Esophagus (tissue), 2 donors: ENCODE results near the gene UQCC3. TPM values are rescaled to one million over a fixed set of nuclear protein-coding genes. Genes with fewer than 3 reads are reported as not detected.

Experiments
- H3K27ac ChIP-seq, 2 donors: one replicate each; pipeline ENCODE4 v1.5.1; 2013; ENCODE audit warnings: low read depth in 2 of 2, mild to moderate bottlenecking in 2 of 2, inconsistent platforms in 1 of 2, low read length in 1 of 2, moderate library complexity in 1 of 2
- H3K27me3 ChIP-seq, 2 donors: one replicate each; pipeline ENCODE4 v1.6.1; 2013; ENCODE audit warnings: low read length in 2 of 2, control low read depth in 1 of 2, mild to moderate bottlenecking in 1 of 2; ENCODE audit not compliant: insufficient read depth in 2 of 2, control insufficient read depth in 1 of 2
- H3K36me3 ChIP-seq, 2 donors: one replicate each; pipeline ENCODE4 v1.6.1; 2013; ENCODE audit warnings: low read length in 1 of 2; ENCODE audit not compliant: control insufficient read depth in 2 of 2, insufficient read depth in 2 of 2
- H3K4me1 ChIP-seq, 2 donors: one replicate each; pipeline ENCODE4 v1.6.1; 2013; ENCODE audit warnings: low read length in 1 of 2; ENCODE audit not compliant: control insufficient read depth in 2 of 2, insufficient read depth in 2 of 2
- H3K4me3 ChIP-seq, 2 donors: one replicate each; pipeline ENCODE4 v1.5.1; 2013; ENCODE audit warnings: low read length in 2 of 2, mild to moderate bottlenecking in 2 of 2, low read depth in 1 of 2, moderate library complexity in 1 of 2
- H3K9me3 ChIP-seq, 2 donors: one replicate each; pipeline ENCODE4 v1.6.1; 2013; ENCODE audit warnings: mild to moderate bottlenecking in 2 of 2, low read depth in 1 of 2, low read length in 1 of 2, moderate library complexity in 1 of 2; ENCODE audit not compliant: control insufficient read depth in 2 of 2, insufficient read depth in 1 of 2
- WGBS, 2 donors: extraction: QIAGEN DNeasy Blood & Tissue Kit; methylation state at CpG; one replicate each; pipeline ENCODE4 v1.1.7; 2013; 5-methylcytosine and 5-hydroxymethylcytosine counted together
- polyA plus RNA-seq, 2 donors: library from polyadenylated mRNA; stranded (reverse); fragments of 200-250 nt; gene quantifications; one replicate each; pipeline ENCODE4 v1.2.3, GENCODE V29; 2013
- donor health status: healthy with polysubstance abuse.
- donor health status: Bipolar disorder and iron deficiency.

Gene UQCC3
- polyA plus RNA-seq, 2 donors = 16.5 to 23.2 TPM

DNA sequence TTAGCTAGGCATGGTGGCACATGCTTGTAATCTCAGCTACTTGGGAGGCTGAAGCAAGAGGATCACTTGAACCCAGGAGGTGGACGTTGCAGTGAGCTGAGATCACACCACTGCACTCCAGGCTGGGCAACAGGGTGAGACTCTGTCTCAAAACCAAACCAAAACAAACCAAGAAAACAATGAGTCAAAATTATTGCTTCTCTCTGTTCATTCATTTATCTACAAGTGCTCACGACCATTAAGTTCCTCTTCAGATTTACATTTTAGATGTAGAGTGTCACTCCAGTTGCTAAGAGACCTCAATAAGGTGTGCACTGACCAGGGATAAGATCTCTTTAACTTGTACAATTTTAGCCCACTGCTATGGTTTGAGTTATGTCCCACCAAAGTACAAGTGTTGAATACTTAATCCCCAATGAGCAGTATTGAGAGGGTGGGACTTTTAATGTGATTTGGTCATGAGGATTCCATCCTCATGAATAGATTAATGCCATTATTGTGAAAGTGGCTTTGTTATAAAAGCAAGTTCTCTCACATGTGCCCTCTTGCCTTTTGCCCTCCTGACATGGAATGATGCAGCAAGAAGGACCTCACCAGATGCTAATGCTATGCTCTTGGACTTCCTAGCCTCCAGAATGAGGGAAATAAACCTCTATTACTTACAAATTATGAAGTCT, 48.0 kb downstream of the UQCC3 start:
- H3K27me3 ChIP-seq = no peaks in the 10 kb centered on the region
- no peak overlapping the region for H3K27ac ChIP-seq
- H3K4me1 ChIP-seq = peaks cover 0 to 2% of the 10 kb centered on the region in 2 donors
- H3K9me3 ChIP-seq = no peaks in the 10 kb centered on the region
- H3K36me3 ChIP-seq = peaks cover 23 to 51% of the 10 kb centered on the region in 2 donors
- WGBS, 2 donors = 74 to 77% methylated on average over 2 of the region's 2 CpGs
- H3K4me3 ChIP-seq = no peak overlapping the region

DNA sequence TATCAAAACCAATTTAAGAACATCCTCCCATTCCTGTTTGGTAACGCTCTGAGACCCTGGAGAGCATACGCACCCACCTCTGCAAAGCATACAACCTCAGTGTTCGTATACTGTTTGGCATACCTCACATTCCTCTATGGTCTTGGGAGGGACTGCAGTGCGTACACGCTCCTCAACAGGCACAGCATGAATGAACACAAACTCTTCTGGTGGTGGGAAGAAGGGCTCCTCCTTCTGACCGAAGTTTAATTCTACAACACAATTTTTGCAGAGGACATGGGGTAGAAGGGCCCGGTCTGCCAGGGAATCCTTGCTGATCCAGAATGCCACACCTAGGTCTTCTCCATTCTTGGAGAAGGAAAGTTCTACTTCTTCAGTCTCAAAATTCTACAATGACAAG, 50.5 kb downstream of the UQCC3 start:
- Histone ChIP-seq H3K27ac (no peak overlapping the region), H3K4me1 (no peaks in the 10 kb centered on the region), H3K4me3 (no peak overlapping the region), H3K27me3 (no peaks in the 10 kb centered on the region), H3K9me3 (no peaks in the 10 kb centered on the region), H3K36me3 (peaks cover 20 to 35% of the 10 kb centered on the region in 2 donors)
- WGBS, 2 donors = 63 to 70% methylated on average over 7 of the region's 7 CpGs

Other genes starting within 250 kb of the UQCC3 start
- 100 to 1,000 TPM; 168 to 195 TPM for gene AHNAK, start 124.9 kb upstream of the UQCC3 start, polyA plus RNA-seq
- 1,000 to 10,000 TPM in 1 of 2 donors, 100 to 1,000 TPM in 1; 884 to 1,495 TPM for gene EEF1G, start 97.8 kb upstream of the UQCC3 start, polyA plus RNA-seq
- 10 to 100 TPM in 1 of 2 donors, 1 to 10 TPM in 1; 9.0 to 15.2 TPM for gene TUT1, start 80.2 kb upstream of the UQCC3 start, polyA plus RNA-seq
- gene MTA2, start 69.8 kb upstream of the UQCC3 start, polyA plus RNA-seq = 10 to 100 TPM; 76.2 to 90.4 TPM
- 100 to 1,000 TPM in 1 of 2 donors, 10 to 100 TPM in 1; 79.0 to 107 TPM for gene EML3, start 58.9 kb upstream of the UQCC3 start, polyA plus RNA-seq
- gene ROM1, start 58.4 kb upstream of the UQCC3 start, polyA plus RNA-seq = 10 to 100 TPM in 1 of 2 donors, 1 to 10 TPM in 1; 7.4 to 10.5 TPM
- gene B3GAT3, start 49.7 kb upstream of the UQCC3 start, polyA plus RNA-seq = 10 to 100 TPM; 14.9 to 25.4 TPM
- 10 to 100 TPM; 59.8 to 71.6 TPM for gene GANAB, start 25.1 kb upstream of the UQCC3 start, polyA plus RNA-seq
- 10 to 100 TPM in 1 of 2 donors, 1 to 10 TPM in 1; 4.8 to 10.1 TPM for gene INTS5, start 18.4 kb upstream of the UQCC3 start, polyA plus RNA-seq
- 10 to 100 TPM; 71.9 to 96.9 TPM for gene C11orf98, start 6.5 kb upstream of the UQCC3 start, polyA plus RNA-seq
- 10 to 100 TPM; 15.4 to 32.2 TPM for gene CSKMT, start 6.4 kb upstream of the UQCC3 start, polyA plus RNA-seq
- 1 to 10 TPM; 2.7 to 5.2 TPM for gene LBHD1, start 594 bp downstream of the UQCC3 start, polyA plus RNA-seq
- 100 to 1,000 TPM; 109 to 127 TPM for gene UBXN1, start 7.4 kb downstream of the UQCC3 start, polyA plus RNA-seq
- 1 to 10 TPM; 1.4 to 2.4 TPM for gene LRRN4CL, start 17.9 kb downstream of the UQCC3 start, polyA plus RNA-seq
- 10 to 100 TPM; 33.9 to 58.9 TPM for gene BSCL2, start 35.8 kb downstream of the UQCC3 start, polyA plus RNA-seq
- gene GNG3, start 36.0 kb downstream of the UQCC3 start, polyA plus RNA-seq = under 1 TPM; 0.04 to 0.24 TPM
- gene HNRNPUL2, start 55.8 kb downstream of the UQCC3 start, polyA plus RNA-seq = 10 to 100 TPM; 27.5 to 27.9 TPM
- gene TTC9C, start 56.8 kb downstream of the UQCC3 start, polyA plus RNA-seq = 10 to 100 TPM; 13.3 to 31.1 TPM
- gene ZBTB3, start 82.5 kb downstream of the UQCC3 start, polyA plus RNA-seq = 1 to 10 TPM; 1.9 to 4.0 TPM
- gene POLR2G, start 89.9 kb downstream of the UQCC3 start, polyA plus RNA-seq = 10 to 100 TPM; 43.2 to 94.0 TPM
- 10 to 100 TPM; 17.0 to 21.6 TPM for gene TAF6L, start 99.7 kb downstream of the UQCC3 start, polyA plus RNA-seq
- 10 to 100 TPM; 30.5 to 41.2 TPM for gene TMEM179B, start 115.7 kb downstream of the UQCC3 start, polyA plus RNA-seq
- gene TMEM223, start 120.3 kb downstream of the UQCC3 start, polyA plus RNA-seq = 10 to 100 TPM; 13.8 to 19.7 TPM
- gene NXF1, start 133.8 kb downstream of the UQCC3 start, polyA plus RNA-seq = 10 to 100 TPM; 77.9 to 84.7 TPM
- 10 to 100 TPM; 14.5 to 25.2 TPM for gene STX5, start 160.4 kb downstream of the UQCC3 start, polyA plus RNA-seq
- not detected for gene TEX54, start 161.2 kb downstream of the UQCC3 start, polyA plus RNA-seq
- 10 to 100 TPM; 44.0 to 44.6 TPM for gene WDR74, start 167.9 kb downstream of the UQCC3 start, polyA plus RNA-seq
- gene SLC3A2, start 209.2 kb downstream of the UQCC3 start, polyA plus RNA-seq = 100 to 1,000 TPM in 1 of 2 donors, 10 to 100 TPM in 1; 90.5 to 146 TPM
- gene CHRM1, start 249.7 kb downstream of the UQCC3 start, polyA plus RNA-seq = under 1 TPM in 1 of 2 donors, not detected in 1; 0.01 TPM